AML-193 (cell line): ENCODE measurements around the gene PSAPL1.
"Not testable (repeated sequence)": the region's sequence is repeated elsewhere in the genome, so short reads cannot be mapped to it uniquely, and the experiment has no call there.

ENCODE experiments used
- DNase-seq, 2 experiments: peaks; one replicate each; lab custom pipeline; 2025; lab: John Stamatoyannopoulos, UW

Gene PSAPL1

DNA sequence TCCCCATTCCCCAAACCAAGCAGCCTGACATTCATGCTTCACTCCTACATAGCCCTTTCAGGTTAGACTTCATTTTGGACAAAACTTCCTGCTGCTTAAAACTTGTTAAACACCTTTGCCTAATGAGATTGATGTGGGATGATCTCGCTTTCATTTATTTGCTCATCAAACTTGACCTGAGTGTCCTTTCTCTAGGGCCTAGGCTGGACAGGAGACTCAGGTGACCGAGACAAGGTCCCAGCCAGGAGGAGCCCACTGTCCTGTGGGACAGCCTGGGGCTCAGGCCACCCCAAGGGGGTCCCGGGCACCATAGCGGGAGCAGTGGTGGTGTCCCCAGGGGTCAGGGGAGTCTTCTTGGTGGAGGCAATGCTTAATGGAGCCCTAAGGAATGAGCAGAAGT, 23.7 kb upstream of the PSAPL1 start:
- no peak for DNase-seq

DNA sequence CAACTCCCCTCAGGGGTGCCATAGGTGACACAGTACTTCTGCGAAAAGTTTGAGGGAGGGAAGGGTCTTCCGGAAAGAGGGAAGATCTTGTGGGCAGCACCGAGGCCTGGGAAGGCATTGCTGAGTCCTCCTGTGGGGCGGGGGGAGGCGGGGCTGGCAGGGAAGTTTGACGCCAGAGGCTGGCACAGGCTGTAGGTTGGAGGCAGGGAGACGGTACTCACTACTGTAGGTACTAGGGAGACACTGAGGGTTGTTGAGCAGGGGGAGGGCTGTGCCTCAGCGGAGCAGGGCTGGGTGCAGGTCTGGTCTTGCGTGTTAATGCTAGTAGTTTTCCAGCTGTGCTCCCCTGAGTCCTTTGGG, 23.3 kb upstream of the PSAPL1 start:
- DNase-seq = no peak

DNA sequence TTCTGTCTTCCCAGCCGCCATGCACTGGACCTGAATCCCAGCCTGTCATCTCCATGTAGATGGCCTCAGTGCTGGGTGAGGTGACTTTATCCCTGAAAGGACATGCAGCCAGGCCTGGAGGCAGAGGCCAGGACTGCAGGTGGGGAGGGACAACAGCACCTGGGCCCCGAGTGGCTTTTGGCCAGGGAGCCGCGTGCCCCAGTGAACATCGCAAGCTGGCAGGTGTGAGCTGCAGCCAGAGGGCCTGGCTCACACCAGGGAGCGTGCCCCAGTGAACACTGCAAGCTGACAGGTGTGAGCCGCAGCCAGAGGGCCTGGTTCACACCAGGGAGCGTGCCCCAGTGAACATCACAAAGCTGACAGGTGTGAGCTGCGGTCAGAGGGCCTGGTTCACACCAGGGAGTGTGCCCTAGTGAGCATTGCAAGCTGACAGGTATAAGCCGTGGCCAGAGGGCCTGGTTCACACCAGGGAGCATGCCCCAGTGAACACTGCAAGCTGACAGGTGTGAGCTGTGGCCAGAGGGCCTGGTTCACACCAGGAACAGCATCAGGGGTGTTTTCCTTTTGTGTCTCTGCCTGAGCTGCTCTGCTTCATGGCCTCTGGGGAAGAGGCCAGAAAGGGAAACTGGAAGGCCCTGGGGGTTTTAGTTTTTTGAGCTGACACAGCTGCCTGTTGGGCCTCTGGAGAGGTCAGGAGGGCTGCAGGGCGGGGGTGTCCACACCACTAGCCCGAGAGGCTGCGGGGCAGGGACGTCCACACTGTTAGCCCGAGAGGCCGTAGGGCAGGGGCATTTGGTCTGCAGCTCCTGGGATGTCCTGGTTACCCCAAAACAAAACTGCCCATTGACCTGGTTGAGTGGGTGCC, 22.7 kb upstream of the PSAPL1 start:
- DNase-seq = no peak

DNA sequence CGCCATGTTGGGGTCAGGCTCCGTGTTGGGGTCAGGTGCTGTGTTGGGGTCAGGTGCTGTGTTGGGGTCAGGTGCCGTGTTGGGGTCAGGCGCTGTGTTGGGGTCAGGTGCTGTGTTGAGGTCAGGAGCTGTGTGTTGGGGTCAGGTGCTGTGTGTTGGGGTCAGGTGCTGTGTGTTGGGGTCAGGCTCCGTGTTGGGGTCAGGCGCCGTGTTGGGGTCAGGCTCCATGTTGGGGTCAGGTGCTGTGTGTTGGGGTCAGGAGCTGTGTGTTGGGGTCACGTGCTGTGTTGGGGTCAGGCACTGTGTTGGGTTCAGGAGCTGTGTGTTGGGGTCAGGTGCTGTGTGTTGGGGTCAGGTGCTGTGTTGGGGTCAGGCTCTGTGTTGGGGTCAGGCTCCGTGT, 18.1 kb upstream of the PSAPL1 start:
- not testable (repeated sequence) for DNase-seq

DNA sequence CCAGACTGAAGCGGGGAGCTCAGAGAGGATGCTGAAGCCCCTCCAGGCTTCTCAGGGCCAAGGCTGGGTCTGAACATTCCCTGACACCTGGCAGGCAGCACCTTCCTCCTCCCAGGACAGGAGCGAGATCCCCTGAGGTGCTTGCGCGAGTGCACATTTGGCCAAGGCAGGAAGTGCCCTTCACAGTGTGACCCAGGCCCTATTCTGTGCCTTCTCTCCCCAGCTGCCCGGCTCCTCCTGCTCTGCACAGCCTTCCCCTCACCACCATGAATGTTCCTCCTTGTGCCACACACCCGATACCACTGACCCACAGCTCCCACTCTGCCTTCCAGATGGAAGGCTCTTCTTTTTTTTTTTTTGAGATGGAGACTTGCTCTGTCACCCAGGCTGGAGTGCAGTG, 17.1 kb upstream of the PSAPL1 start:
- no peak for DNase-seq

DNA sequence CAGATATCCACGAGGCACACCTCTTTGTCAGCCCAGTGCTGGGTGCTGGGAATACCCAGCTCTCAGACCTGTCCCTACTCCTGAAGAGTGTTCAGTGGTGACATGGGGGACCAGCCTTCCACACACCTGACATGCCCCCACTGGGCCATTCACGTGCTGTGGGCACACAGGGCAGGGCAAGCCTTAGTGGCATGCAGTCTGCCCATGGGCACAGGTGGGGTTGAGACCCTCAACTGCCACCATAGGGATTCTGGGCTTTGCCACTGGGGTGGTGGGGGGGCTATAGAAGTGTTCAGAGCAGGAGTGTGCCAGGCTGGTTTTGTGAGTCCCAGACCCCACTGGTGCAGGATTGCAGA, 16.7 kb upstream of the PSAPL1 start:
- no peak for DNase-seq

DNA sequence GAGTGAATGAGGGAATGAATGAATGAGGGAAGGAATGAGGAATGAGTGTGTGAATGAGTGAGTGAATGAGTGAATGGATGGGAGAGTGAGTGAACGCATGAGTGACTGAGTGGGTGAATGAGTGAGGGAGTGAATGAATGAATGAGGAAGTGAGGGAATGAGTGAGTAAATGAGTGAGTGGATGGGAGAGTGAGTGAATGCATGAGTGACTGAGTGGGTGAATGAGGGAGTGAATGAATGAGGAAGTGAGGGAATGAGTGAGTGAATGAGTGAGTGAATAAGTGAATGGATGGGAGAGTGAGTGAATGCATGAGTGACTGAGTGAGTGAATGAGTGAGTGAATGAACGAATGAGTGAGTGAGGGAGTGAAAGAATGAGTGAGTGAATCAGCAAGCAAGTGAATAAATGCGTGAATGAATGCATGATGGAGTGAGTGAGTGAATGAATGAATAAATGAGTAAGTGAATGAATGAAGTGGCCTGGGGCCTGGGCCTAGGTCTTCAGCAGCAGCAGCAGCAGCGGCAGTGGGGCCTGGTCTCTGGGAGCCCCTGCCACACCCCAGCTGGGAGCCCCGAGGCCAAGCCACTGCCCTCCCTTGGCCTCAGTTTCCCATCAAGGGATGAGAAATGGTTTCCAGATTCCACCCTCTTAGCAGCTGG, 16.2 kb upstream of the PSAPL1 start:
- no peak for DNase-seq

DNA sequence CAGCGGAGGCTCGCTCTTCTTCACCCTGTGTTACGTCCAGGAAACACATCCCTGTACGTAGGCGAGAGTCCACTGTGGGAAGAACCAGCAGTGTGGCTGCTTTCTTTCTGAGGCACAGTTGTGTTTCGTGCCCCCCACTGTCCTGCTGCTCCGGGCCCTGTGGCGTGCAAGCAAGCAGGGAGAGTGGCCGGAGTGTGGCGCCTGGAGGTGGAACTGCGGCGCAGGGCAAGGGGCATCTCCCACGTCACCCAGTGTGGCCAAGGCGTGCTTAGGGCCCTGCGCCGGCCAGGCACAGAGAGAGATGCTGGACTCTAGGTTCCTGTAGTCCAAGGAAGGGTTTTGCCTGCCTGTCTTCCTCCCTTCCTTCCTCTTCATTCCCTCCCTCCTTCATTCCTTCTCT, 13.3 kb upstream of the PSAPL1 start:
- DNase-seq = no peak

DNA sequence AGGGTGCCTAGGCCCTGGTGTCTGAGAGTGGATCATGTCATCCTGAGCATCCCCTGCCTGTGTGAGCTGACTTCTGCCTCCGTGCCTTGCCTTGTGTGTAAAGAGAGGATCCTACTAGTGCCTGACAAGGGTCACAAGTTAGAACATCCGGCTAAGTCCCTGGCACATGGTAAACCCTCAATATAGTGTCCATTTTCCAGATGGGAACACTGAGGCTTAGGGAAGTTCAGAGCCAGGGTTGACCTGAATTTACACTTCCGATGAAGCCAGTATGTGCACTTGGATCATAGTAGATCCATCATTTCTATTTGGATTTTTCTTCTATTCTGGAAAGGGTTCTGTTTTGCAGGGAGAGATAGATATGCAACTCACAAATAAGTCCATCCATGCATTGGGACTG, 12.5 kb upstream of the PSAPL1 start:
- DNase-seq = no peak

DNA sequence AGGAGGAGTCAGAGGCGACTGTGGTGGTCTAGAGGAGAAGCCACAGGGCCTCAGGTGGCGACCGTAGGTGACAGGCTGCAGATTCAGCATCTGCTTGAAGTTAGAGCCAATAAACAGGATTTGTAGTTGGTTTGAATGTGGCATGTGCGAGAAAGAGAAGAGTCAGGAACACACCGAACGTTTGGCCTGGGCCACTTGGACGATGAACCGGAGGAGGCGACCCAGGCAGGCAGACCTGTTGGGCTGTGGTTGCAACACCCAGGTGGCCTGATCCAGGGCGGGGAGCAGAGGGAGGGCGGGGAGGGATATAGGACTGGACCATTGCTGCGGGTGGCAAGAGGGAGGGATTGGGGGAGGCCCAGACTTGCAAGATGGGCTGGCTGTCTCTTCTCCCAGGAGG, 10.0 kb upstream of the PSAPL1 start:
- no peak for DNase-seq

DNA sequence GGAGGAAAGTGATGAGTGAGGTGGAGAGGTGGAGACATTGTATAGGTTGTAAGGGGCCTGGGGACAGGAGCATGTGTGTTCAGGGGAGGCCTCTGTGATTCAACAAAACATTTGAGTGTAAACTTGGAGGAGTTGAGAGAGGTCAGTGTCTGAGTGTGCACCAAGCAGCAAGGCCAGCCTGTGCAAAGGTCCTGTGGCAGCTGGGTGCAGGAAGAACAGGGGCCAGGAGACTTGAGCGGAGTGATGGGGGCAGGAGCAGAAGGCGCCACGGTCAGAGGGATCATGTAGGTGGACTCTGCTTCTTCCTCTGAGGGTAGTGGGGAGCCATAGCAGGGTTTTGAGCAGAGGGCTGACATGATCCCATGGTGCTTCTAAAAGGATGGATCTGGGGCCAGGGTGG, 9.6 kb upstream of the PSAPL1 start:
- no peak for DNase-seq

DNA sequence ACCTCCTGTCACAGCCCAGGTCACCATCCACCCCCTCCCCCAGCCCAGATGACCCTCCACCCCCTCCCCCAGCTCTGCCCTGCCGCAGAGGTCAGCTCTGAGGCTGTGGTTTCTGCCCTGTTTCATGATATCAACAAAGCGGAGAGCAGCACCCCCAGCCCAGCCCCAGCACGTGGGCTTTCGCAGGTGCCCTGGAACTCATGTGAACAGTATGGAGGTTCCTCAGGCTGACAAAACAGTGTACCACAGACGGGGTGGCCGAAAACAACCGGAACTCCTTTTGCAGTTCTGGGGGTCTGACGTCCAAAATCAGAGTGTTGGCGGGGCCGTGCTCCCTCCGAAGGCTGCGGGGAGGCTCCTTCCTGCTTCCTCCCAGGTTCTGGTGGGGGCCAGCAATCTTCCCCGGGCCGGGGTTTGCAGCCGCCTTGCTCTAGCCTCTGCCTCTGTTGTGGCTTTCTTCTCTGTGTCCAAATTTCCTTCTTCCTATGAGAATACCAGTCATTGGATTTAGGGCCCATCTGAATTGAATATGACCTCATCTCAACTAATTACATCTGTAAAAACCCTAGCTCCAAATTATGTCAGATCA, 7.9 kb upstream of the PSAPL1 start:
- DNase-seq = no peak

DNA sequence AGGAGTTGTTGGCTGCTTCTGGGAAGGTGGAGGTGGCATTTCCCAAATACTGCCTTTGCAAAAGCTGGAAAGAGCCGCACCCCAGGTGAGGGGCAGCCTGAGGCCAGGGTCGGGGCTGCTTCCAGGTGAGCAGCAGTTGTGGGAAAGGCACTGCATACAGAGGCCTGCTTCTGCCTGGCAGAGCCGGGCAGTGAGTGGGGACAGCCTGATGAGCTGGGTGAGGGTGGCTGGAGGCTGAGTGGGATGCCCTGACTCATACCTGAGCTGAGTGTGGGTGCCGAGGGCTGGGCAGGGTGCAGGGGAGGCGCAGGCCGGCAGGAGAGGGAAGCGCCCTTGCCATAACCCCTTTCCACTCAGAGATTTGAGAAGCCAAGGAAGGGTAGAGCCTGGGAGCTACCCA, 6.5 kb upstream of the PSAPL1 start:
- no peak for DNase-seq

DNA sequence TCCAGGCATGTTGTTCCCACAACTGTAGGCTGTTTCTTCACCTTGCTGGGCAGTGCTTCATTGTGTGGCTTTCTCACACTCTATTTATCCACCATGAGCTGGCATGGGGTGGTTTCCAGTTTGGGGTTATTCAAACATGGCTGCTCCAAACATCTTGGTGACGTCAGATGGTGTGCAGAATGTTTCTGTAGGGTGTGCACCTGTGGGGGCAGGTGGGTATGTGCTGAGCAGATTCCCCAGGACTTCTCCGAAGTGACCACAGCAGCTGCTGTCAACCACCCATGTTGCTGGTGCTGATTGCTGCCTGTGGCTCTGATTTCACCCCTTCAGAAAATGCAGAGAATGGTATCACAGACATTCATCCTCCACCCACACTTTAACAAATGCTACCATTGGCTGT, 5.0 kb upstream of the PSAPL1 start:
- no peak for DNase-seq

DNA sequence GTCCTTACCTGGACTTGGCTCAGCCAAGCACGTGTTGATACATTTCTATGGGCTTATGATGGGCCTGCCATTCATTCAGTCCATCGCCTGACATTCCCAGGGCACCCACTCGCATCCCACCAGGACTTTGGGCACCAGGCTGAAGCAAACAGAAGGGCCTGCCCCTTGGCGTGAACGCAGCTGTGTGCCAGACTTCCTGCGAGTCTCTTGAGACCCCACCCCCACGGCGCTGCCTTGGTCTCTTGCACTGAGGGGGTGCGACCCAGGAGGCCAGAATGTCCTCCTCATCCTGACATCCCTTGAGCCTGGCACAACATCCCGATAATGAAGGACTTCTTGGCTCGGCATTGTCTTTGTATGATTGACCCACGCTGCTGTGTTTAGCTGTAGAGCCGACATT, 1.5 kb upstream of the PSAPL1 start:
- no peak for DNase-seq

DNA sequence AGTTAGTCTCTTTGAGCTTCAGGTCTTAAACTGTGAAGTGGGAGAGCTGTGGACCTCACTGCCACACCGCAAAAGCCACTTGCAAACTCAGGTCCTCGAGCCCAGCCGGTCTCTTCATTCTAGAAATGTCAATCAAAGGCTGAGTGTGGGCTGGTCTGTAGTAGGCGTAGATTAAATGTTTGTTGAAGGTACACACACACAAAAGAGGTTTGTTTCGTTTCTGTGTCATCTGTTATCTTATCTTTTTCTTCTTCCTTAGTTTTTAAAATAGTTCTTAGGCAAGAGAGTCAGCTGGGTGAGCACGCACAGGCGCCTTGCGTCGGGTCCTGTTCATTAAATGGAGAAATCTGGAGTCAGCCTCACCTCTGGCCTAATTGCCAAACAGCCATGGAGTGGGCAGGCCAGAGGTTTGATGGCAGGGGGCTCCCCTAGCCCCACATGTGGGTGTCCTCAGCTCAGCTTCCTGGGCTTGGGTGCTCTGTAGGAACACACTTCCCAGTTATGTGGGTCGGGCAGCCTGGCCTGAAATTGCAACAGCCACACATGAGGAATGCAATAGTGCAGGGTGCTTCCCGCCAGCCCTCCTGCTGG, 836 bp upstream of the PSAPL1 start:
- DNase-seq = no peak

DNA sequence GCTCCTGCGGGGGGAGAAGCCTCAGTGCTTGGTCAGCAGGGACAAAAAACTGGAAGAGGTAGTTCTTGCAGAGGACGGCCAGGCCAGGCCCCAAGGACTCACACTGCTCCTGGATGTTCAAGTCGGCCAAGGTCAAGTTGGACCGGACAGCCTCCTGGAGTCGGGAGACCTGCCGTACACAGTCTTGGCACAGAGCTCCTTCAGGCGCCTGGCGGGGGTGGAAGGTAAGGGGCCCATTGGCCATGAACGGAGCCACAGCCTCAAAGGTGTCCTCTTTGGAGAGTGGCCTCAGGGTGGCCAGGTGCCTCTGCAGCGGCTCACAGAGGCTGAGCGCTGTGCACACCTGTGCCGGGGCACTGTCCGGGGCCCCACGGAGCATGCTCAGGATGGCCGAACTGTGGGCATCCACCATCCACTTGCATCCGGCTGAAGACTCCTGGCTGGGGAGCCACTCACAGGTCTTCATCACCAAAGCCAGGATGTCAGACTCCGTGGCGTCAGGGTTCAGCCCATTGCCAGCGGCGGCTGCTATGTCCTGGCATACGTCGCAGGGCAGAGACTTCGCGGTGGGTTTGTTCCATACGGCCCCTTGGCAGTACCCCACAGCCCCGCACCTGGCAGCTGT, 477 bp downstream of the PSAPL1 start:
- no peak for DNase-seq

DNA sequence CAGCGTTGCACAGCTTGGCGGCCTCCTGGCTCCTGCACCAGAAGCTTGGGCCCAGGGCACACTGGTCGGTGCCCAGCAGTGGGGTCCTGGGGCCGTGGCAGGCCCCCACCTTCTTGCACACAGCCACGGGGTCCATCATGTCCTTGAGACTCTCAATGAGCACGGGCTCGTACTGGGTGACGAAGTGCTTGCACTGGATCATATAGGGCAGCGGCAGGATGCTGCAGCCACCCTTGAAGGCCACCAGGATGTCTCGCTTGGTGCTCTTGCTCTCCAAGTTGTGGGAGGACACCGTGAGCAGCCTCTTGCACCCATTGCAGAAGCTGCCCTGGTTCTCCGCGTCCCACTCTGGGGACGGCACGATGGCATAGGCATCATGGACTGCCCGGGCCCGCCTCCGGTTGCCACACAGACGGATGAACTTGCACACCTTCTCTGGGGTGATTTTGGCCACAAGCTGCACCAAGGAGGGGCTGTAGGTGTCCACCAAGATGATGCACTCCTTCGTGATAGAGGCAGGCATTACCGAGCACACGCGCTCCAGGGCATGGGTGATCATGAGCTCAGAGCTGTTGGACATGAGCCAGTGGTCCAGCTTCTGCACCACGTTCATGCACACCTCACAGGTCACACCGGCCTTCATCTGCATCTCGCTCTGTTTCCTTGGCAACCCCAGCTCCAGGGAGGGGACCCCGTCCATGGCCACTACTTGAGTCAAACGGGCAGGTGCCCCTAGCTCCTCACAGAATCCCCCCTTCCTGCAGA, 1.2 kb downstream of the PSAPL1 start:
- DNase-seq = no peak

DNA sequence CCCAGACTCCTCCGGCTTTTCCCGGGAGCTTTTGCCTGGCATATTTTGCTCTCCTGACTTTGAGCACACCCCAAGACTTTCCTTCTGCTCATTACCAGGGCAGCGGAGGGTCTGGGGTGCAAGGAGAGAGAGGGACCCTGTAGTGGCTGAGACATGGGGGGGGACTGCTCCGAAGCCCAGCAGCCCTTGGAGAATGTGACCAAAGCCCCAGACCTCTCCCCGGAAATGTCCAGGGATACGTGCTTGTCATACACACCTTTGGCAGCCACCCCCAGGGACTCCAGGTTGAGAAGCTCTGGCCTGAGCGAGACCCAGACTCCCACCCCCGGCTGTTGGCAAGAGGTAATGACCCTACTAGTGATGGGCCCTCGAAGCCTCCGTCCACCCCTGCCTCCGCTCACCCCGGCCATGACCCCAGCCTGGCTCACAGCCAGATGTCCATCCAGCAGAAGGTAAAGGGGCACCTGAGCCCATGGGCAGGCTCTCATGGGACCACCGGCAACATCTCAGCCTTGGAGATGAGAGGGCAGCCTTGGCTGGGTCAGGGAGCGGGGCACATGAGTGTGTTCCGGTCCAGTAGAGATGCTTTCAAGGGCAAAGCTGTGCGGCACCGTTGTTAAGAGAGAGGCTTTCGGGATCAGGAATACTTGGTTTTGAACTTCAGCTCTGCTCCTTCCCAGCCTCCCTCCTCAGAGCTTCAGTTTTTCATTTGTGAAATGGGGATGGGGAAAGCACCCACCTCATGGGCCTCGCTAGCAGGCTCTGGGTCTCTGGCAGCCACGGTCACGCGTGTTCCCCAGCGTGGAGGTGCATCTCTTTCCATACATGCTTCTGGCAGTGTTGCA, 2.0 kb downstream of the PSAPL1 start:
- DNase-seq = no peak

DNA sequence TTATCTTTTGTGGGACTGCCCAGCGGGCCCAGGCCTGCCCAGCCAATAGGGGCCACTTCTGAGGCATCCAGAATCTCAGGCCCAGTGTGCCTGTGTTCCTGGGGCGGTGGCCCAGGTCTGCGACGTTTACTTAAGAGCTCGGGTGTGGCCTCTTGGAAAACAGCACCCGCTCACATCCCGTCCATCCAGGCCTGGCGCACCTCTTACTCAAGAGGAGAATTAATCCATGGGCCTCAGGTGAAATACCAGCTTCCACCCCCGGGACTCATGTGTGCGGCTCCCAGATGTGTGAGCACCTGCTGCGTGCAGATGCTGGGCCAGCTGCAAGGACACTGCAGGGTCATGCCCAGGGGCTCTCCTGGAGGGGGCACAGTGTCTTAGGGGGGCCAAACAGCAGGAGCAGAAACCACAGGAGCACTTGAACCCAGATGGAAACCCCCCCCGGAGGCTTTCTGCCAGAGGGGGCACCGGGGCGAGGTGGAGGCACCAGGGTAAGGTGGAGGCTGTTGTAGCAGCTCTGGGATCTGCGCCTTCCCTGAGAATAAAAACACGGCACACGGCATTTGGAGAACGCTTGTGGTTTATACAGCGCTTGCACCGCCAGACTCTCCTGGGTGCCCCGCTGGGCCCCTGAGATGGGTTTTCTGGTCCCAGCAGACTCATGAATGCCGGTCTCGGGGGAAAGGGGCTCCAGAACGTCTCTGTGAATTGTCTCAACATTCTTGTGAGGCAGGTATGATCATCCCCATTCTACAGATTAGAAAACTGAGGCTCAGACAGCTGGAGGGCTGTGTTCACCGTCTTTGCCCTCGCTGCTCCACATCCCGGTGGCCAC, 2.8 kb downstream of the PSAPL1 start:
- no peak for DNase-seq
